ENCODE data around the gene BRD7. TPM values are rescaled to one million over a fixed set of nuclear protein-coding genes. Genes with fewer than 3 reads are reported as not detected.

Gene BRD7
- polyA plus RNA-seq, 2 of the 4 experiments (the other 2 are of a cell fraction), result 60.4 to 94.5 TPM

DNA sequence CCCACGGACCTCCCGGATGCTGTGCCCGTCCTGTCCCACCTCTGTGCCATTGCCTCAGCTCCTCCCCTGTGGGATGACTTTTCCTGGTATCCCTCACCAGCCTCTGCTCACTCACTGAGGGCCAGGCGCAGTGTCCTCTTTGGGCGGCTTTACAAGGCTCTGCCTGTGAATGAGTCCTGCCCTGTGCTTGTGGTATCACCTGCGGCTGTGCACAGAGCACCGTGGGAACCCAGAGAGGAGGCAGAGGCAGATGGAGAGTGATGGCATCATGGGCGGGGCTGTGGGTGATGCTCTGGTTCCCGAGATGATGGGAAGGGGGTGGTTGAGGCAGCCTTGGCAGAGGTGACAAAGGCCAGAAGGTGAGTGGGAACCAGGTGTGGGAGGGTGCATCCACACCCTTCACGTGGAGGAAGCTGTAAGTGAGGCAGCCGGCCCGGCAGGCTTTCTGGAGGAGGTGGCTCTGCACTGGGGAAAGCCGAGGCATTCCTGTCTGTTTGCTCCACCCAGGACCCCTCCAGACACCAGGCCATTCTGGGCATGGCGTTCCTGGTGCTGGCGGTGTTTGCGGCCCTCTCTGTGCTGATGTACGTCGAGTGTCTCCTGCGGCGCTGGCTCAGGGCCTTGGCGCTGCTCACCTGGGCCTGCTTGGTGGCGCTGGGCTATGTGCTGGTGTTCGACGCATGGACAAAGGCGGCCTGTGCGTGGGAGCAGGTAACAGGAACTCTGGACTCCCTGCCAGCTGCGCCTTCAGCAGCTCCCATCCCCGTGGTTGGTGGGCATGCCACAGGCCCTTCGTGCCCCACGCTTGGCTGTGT, 78.6 kb downstream of the BRD7 start:
- Histone ChIP-seq H3K27ac (no peak overlapping the region), H3K4me2 (no peak overlapping the region), H3K4me3 (no peak overlapping the region), H3K4me1 (no peaks in the 10 kb centered on the region), H3K9me3 (no peaks in the 10 kb centered on the region)
- TF ChIP-seq RFX5 (IDR thresholded peaks at IDR 0.05), result no peak
- no peak for TF ChIP-seq KDM5A (IDR thresholded peaks at IDR 0.05)
- TF ChIP-seq PHF8 (IDR thresholded peaks at IDR 0.05; ENCODE audit: borderline replicate concordance, low read depth), result no peak
- TF ChIP-seq, protein P1, sequence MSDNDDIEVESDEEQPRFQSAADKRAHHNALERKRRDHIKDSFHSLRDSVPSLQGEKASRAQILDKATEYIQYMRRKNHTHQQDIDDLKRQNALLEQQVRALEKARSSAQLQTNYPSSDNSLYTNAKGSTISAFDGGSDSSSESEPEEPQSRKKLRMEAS (IDR thresholded peaks at IDR 0.05), result no peak
- no peak for TF ChIP-seq POLR2A (IDR thresholded peaks at IDR 0.05; ENCODE audit: low read length)
- no peak for TF ChIP-seq MAFK (IDR thresholded peaks at IDR 0.05; ENCODE audit: partially characterized antibody)
- TF ChIP-seq, protein P2, sequence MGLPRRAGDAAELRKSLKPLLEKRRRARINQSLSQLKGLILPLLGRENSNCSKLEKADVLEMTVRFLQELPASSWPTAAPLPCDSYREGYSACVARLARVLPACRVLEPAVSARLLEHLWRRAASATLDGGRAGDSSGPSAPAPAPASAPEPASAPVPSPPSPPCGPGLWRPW (IDR thresholded peaks at IDR 0.05), result no peak
- TF ChIP-seq RCOR1 (IDR thresholded peaks at IDR 0.05; ENCODE audit: low read depth, low read length), result no peak
- DNase-seq (ENCODE audit: low read depth in 1 of 2, low spot score in 1 of 2), result no peak
- no peak for FAIRE-seq
- no peak for ATAC-seq
- WGBS (ENCODE audit: missing lambda C conversion rate), result 93% methylated on average over 26 of the region's 30 CpGs
- POLR2A ChIA-PET, result no interaction called here
- CTCF ChIA-PET, result interaction anchor here (0.6 to 1.4 kb wide), 2 partner anchors 64 to 72 kb away, joined by 3 to 5 read pairs; no protein-coding TSS in a partner anchor

DNA sequence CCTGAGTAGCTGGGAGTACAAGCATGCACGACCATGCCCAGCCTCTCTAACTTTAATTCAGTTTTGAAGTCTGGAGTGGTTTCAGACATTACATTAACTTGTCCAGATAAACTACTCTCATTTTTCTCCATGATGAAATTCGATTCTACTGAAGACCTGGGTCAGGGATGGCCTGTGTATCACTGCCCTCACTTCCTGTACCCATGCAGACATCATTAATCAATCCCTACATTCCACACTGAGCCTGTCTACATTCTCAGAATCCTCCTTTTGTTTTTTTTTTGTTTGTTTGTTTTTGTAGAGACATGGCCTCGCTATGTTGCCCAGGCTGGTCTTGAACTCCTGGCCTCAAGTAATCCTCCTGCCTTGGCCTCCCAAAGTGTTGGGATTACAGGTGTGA, 79.9 kb downstream of the BRD7 start:
- POLR2A ChIA-PET, result no interaction called here

More for the DNA sequence above, 79.9 kb downstream of the BRD7 start:
- H3K4me3 ChIP-seq, result no peak overlapping the region
- peaks cover 4% of the 10 kb centered on the region; the same call in 1 of the 3 replicates for H3K4me1 ChIP-seq
- CTCF ChIA-PET, result no interaction called here
- 73% methylated on average over 3 of the region's 3 CpGs for WGBS (ENCODE audit: missing lambda C conversion rate)
- TF ChIP-seq ZNF302 (CRISPR knock-in tag; IDR thresholded peaks at IDR 0.05), result no peak
- TF ChIP-seq ZC3H11A (IDR thresholded peaks at IDR 0.05), result no peak
- TF ChIP-seq KDM1A (IDR thresholded peaks at IDR 0.05; ENCODE audit: low read depth), result no peak
- TF ChIP-seq, protein P2 (IDR thresholded peaks at IDR 0.05), result no peak
- TF ChIP-seq, protein P3, sequence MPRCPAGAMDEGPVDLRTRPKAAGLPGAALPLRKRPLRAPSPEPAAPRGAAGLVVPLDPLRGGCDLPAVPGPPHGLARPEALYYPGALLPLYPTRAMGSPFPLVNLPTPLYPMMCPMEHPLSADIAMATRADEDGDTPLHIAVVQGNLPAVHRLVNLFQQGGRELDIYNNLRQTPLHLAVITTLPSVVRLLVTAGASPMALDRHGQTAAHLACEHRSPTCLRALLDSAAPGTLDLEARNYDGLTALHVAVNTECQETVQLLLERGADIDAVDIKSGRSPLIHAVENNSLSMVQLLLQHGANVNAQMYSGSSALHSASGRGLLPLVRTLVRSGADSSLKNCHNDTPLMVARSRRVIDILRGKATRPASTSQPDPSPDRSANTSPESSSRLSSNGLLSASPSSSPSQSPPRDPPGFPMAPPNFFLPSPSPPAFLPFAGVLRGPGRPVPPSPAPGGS (IDR thresholded peaks at IDR 0.05), result no peak
- no peak for TF ChIP-seq CHD4 (IDR thresholded peaks at IDR 0.05; ENCODE audit: borderline replicate concordance)
- TF ChIP-seq NPAS2 (CRISPR knock-in tag; IDR thresholded peaks at IDR 0.05; ENCODE audit: borderline replicate concordance), result no peak
- TF ChIP-seq, protein P4, sequence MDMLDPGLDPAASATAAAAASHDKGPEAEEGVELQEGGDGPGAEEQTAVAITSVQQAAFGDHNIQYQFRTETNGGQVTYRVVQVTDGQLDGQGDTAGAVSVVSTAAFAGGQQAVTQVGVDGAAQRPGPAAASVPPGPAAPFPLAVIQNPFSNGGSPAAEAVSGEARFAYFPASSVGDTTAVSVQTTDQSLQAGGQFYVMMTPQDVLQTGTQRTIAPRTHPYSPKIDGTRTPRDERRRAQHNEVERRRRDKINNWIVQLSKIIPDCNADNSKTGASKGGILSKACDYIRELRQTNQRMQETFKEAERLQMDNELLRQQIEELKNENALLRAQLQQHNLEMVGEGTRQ (IDR thresholded peaks at IDR 0.05), result no peak
- no peak for TF ChIP-seq KDM5A (IDR thresholded peaks at IDR 0.05)
- TF ChIP-seq HDAC2 (IDR thresholded peaks at IDR 0.05), result no peak
- TF ChIP-seq, protein P5, sequence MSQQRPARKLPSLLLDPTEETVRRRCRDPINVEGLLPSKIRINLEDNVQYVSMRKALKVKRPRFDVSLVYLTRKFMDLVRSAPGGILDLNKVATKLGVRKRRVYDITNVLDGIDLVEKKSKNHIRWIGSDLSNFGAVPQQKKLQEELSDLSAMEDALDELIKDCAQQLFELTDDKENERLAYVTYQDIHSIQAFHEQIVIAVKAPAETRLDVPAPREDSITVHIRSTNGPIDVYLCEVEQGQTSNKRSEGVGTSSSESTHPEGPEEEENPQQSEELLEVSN (IDR thresholded peaks at IDR 0.05; ENCODE audit: borderline replicate concordance, low read depth), result no peak
- TF ChIP-seq, protein P6, sequence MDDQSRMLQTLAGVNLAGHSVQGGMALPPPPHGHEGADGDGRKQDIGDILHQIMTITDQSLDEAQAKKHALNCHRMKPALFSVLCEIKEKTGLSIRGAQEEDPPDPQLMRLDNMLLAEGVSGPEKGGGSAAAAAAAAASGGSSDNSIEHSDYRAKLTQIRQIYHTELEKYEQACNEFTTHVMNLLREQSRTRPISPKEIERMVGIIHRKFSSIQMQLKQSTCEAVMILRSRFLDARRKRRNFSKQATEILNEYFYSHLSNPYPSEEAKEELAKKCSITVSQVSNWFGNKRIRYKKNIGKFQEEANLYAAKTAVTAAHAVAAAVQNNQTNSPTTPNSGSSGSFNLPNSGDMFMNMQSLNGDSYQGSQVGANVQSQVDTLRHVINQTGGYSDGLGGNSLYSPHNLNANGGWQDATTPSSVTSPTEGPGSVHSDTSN (IDR thresholded peaks at IDR 0.05), result no peak
- TF ChIP-seq, protein P7, sequence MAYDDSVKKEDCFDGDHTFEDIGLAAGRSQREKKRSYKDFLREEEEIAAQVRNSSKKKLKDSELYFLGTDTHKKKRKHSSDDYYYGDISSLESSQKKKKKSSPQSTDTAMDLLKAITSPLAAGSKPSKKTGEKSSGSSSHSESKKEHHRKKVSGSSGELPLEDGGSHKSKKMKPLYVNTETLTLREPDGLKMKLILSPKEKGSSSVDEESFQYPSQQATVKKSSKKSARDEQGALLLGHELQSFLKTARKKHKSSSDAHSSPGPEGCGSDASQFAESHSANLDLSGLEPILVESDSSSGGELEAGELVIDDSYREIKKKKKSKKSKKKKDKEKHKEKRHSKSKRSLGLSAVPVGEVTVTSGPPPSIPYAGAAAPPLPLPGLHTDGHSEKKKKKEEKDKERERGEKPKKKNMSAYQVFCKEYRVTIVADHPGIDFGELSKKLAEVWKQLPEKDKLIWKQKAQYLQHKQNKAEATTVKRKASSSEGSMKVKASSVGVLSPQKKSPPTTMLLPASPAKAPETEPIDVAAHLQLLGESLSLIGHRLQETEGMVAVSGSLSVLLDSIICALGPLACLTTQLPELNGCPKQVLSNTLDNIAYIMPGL (CRISPR knock-in tag; IDR thresholded peaks at IDR 0.05; ENCODE audit: borderline replicate concordance), result no peak
- TF ChIP-seq HOXB5 (CRISPR knock-in tag; IDR thresholded peaks at IDR 0.05), result no peak
- TF ChIP-seq NR3C1 (IDR thresholded peaks at IDR 0.05), result no peak
- TF ChIP-seq TP53 (CRISPR knock-in tag; IDR thresholded peaks at IDR 0.05), result no peak
- no peak for TF ChIP-seq JUN (IDR thresholded peaks at IDR 0.05)
- no peak for TF ChIP-seq FOSL2 (IDR thresholded peaks at IDR 0.05)
- no peak for TF ChIP-seq FOSL2 (CRISPR knock-in tag; IDR thresholded peaks at IDR 0.05)
- DNase-seq (ENCODE audit: low read depth in 1 of 2, low spot score in 1 of 2) (no peak), FAIRE-seq (no peak), ATAC-seq (no peak)
- no peaks in the 10 kb centered on the region for H3K9me3 ChIP-seq
- H3K27ac ChIP-seq, result no peak overlapping the region
- H3K4me2 ChIP-seq, result no peak overlapping the region

All from A549 (cell line).